Activated CD8-positive, alpha-beta T cell treated with anti-CD3 and anti-CD28 coated beads, Interleukin-2, amount 10 ng/mL, durations not matched to agents 7 days and 5 days (primary cell): ENCODE measurements around the gene BDH2. TPM values are rescaled to one million over a fixed set of nuclear protein-coding genes. Genes with fewer than 3 reads are reported as not detected.
A peak's percentile ranks its signal among the peaks of the same experiment; 100 is the strongest.

Source experiments
- ATAC-seq: fragments of 150-1000 bp; cut with Tn5 transposase; one replicate; pipeline ENCODE4 v1.10.0; 2021; ENCODE audit warnings: moderate library complexity
- CTCF ChIA-PET: fragments of 350-600 bp; sonication (Branson Sonifier 250); formaldehyde crosslinking; loops from one replicate; lab custom pipeline; 2021; ENCODE audit warnings: antibody characterized with exemption; lab: Charles Lee
- POLR2A ChIA-PET: fragments of 350-600 bp; sonication (Branson Sonifier 250); formaldehyde crosslinking; loops from one replicate; lab custom pipeline; 2021; ENCODE audit warnings: antibody characterized with exemption; lab: Charles Lee
- DNase-seq: peaks from one replicate; pipeline ENCODE4 v3.0.0-alpha.2; 2020
- H3K27ac Mint-ChIP-seq: one replicate; pipeline ENCODE4 v1.8.0; 2021; ENCODE audit warnings: mild to moderate bottlenecking, mixed read lengths
- H3K27me3 Mint-ChIP-seq: one replicate; pipeline ENCODE4 v1.8.0; 2021; ENCODE audit warnings: low read depth, mixed read lengths
- H3K36me3 Mint-ChIP-seq: one replicate; pipeline ENCODE4 v1.8.0; 2021; ENCODE audit warnings: low read depth, mixed read lengths
- H3K4me1 Mint-ChIP-seq: one replicate; pipeline ENCODE4 v1.8.0; 2021; ENCODE audit warnings: low read depth, mixed read lengths
- H3K4me3 Mint-ChIP-seq: one replicate; pipeline ENCODE4 v1.8.0; 2021; ENCODE audit warnings: mild to moderate bottlenecking, mixed read lengths
- H3K9me3 Mint-ChIP-seq: one replicate; pipeline ENCODE4 v1.8.0; 2022; ENCODE audit warnings: mixed read lengths; ENCODE audit not compliant: insufficient read depth
- total RNA-seq, 2 experiments: library from RNA; stranded (reverse); gene quantifications; one replicate each; pipeline ENCODE4 v1.2.3, GENCODE V29; 2021

BDH2 gene
- total RNA-seq, 2 experiments from 2014 or later, result 19.5 to 22.7 TPM

- POLR2A ChIA-PET, result no interaction called here
- no peaks in the 10 kb centered on the region for H3K9me3 Mint-ChIP-seq
- CTCF ChIA-PET, result no interaction called here
- H3K36me3 Mint-ChIP-seq, result peaks cover 35% of the 10 kb centered on the region
- ATAC-seq (no peak), DNase-seq (no peak)
- no peak overlapping the region for H3K27ac Mint-ChIP-seq
- H3K4me3 Mint-ChIP-seq, result no peak overlapping the region
- H3K27me3 Mint-ChIP-seq, result no peaks in the 10 kb centered on the region
- H3K4me1 Mint-ChIP-seq, result peaks cover 6% of the 10 kb centered on the region
Measured at GRCh38 chr4:103104886-103105285, 5.3 kb upstream of the BDH2 start.

GRCh38 chr4:103100691-103101090, 1.1 kb upstream of the BDH2 start:
- CTCF ChIA-PET, result interaction anchor here (0.7 to 4.2 kb wide), 15 partner anchors 9 to 670 kb away, joined by 3 to 31 read pairs (median 7); partner anchors contain the start of genes SLC9B2 and UBE2D3
- ATAC-seq, result no peak
- no peaks in the 10 kb centered on the region for H3K27me3 Mint-ChIP-seq
- no peaks in the 10 kb centered on the region for H3K9me3 Mint-ChIP-seq
- no peak overlapping the region for H3K4me3 Mint-ChIP-seq
- POLR2A ChIA-PET, result no interaction called here
- H3K36me3 Mint-ChIP-seq, result peaks cover 3% of the 10 kb centered on the region
- peaks cover 22% of the 10 kb centered on the region for H3K4me1 Mint-ChIP-seq
- no peak for DNase-seq
- no peak overlapping the region for H3K27ac Mint-ChIP-seq

GRCh38 chr4:103098756-103099440, 736 bp downstream of the BDH2 start:
- Mint-ChIP-seq H3K27ac (peak overlapping the region; percentile 72), H3K9me3 (no peaks in the 10 kb centered on the region), H3K36me3 (peaks cover 2% of the 10 kb centered on the region), H3K4me3 (peak overlapping the region; percentile 78), H3K4me1 (peaks cover 22% of the 10 kb centered on the region), H3K27me3 (no peaks in the 10 kb centered on the region)
- ATAC-seq (no peak), DNase-seq (no peak)
- ChIA-PET CTCF (interaction anchor here (0.6 to 4.2 kb wide), 29 partner anchors 7 to 1929 kb away, joined by 3 to 31 read pairs (median 4); partner anchors contain the start of genes SLC39A8, SLC9B2 and UBE2D3), POLR2A (interaction anchor here (1.4 kb wide), 1 partner anchor 80 kb away, joined by 4 read pairs; no protein-coding TSS in a partner anchor)

- Mint-ChIP-seq H3K27ac (no peak overlapping the region), H3K36me3 (peaks cover 3% of the 10 kb centered on the region), H3K27me3 (no peaks in the 10 kb centered on the region), H3K9me3 (no peaks in the 10 kb centered on the region), H3K4me1 (peaks cover 22% of the 10 kb centered on the region), H3K4me3 (peak overlapping the region; percentile 78)
- POLR2A ChIA-PET, result no interaction called here
- ATAC-seq (no peak), DNase-seq (no peak)
- CTCF ChIA-PET, result interaction anchor here (1.2 to 4.2 kb wide), 6 partner anchors 9 to 650 kb away, joined by 3 to 31 read pairs (median 18); partner anchors contain the start of gene SLC9B2
Measured at GRCh38 chr4:103098341-103098740, 1.3 kb downstream of the BDH2 start.

GRCh38 chr4:103097112-103097511, 2.5 kb downstream of the BDH2 start:
- DNase-seq (no peak), ATAC-seq (no peak)
- no peaks in the 10 kb centered on the region for H3K9me3 Mint-ChIP-seq
- H3K36me3 Mint-ChIP-seq, result peaks cover 6% of the 10 kb centered on the region
- CTCF ChIA-PET, result interaction anchor here (4.2 kb wide), 1 partner anchor 20 kb away, joined by 25 read pairs; the partner anchor contains the start of gene SLC9B2
- H3K27me3 Mint-ChIP-seq, result no peaks in the 10 kb centered on the region
- H3K4me3 Mint-ChIP-seq, result no peak overlapping the region
- H3K27ac Mint-ChIP-seq, result no peak overlapping the region
- peaks cover 34% of the 10 kb centered on the region for H3K4me1 Mint-ChIP-seq
- POLR2A ChIA-PET, result no interaction called here

- POLR2A ChIA-PET, result interaction anchor here (0.6 to 1.2 kb wide), 2 partner anchors 104 to 226 kb away, joined by 3 read pairs; partner anchors contain the start of gene CISD2
- CTCF ChIA-PET, result interaction anchor here (0.6 to 2.4 kb wide), 8 partner anchors 14 to 278 kb away, joined by 3 to 9 read pairs (median 3); partner anchors contain the start of gene UBE2D3
- no peak for DNase-seq
- H3K27ac Mint-ChIP-seq, result no peak overlapping the region
- peaks cover 12% of the 10 kb centered on the region for H3K36me3 Mint-ChIP-seq
- H3K4me3 Mint-ChIP-seq, result no peak overlapping the region
- H3K4me1 Mint-ChIP-seq, result peaks cover 42% of the 10 kb centered on the region
- no peak for ATAC-seq
- no peaks in the 10 kb centered on the region for H3K9me3 Mint-ChIP-seq
- H3K27me3 Mint-ChIP-seq, result no peaks in the 10 kb centered on the region
Measured at GRCh38 chr4:103095080-103095479, 4.6 kb downstream of the BDH2 start.

- ChIA-PET CTCF (interaction anchor here (0.6 to 6.4 kb wide), 34 partner anchors 8 to 662 kb away, joined by 3 to 115 read pairs (median 4); partner anchors contain the start of genes BDH2, CISD2, MANBA and SLC9B1), POLR2A (interaction anchor here (1.3 kb wide), 1 partner anchor 264 kb away, joined by 4 read pairs; no protein-coding TSS in a partner anchor)
- ATAC-seq (no peak), DNase-seq (no peak)
- Mint-ChIP-seq H3K36me3 (peaks cover 17% of the 10 kb centered on the region), H3K9me3 (no peaks in the 10 kb centered on the region), H3K4me1 (peaks cover 26% of the 10 kb centered on the region), H3K27me3 (no peaks in the 10 kb centered on the region), H3K27ac (peak overlapping the region; percentile 73), H3K4me3 (peak overlapping the region; percentile 67)
Measured at GRCh38 chr4:103092245-103092644, 7.4 kb downstream of the BDH2 start.

GRCh38 chr4:103091601-103092223, 7.9 kb downstream of the BDH2 start:
- POLR2A ChIA-PET, result interaction anchor here (1.1 to 1.3 kb wide), 2 partner anchors 16 to 264 kb away, joined by 3 to 4 read pairs; no protein-coding TSS in a partner anchor
- DNase-seq, result peak; percentile 75
- CTCF ChIA-PET, result interaction anchor here (0.6 to 6.4 kb wide), 39 partner anchors 8 to 661 kb away, joined by 3 to 115 read pairs (median 4); partner anchors contain the start of genes BDH2, CISD2, MANBA and SLC9B1
- peak overlapping the region; percentile 77 for H3K27ac Mint-ChIP-seq
- H3K9me3 Mint-ChIP-seq, result no peaks in the 10 kb centered on the region
- H3K27me3 Mint-ChIP-seq, result no peaks in the 10 kb centered on the region
- peaks cover 26% of the 10 kb centered on the region for H3K4me1 Mint-ChIP-seq
- peak; percentile 77 for ATAC-seq
- peaks cover 22% of the 10 kb centered on the region for H3K36me3 Mint-ChIP-seq
- peak overlapping the region; percentile 67 for H3K4me3 Mint-ChIP-seq

- H3K4me3 Mint-ChIP-seq, result no peak overlapping the region
- H3K27ac Mint-ChIP-seq, result no peak overlapping the region
- peaks cover 26% of the 10 kb centered on the region for H3K4me1 Mint-ChIP-seq
- ChIA-PET CTCF (interaction anchor here (0.7 to 6.4 kb wide), 9 partner anchors 11 to 743 kb away, joined by 3 to 115 read pairs (median 4); partner anchors contain the start of genes BDH2, SLC9B1 and SLC9B2), POLR2A (interaction anchor here (1.3 kb wide), 1 partner anchor 744 kb away, joined by 6 read pairs; the partner anchor contains the start of gene SLC39A8)
- peaks cover 24% of the 10 kb centered on the region for H3K36me3 Mint-ChIP-seq
- DNase-seq (no peak), ATAC-seq (peak; percentile 37)
- H3K9me3 Mint-ChIP-seq, result no peaks in the 10 kb centered on the region
- H3K27me3 Mint-ChIP-seq, result no peaks in the 10 kb centered on the region
Measured at GRCh38 chr4:103089481-103089880, 10.2 kb downstream of the BDH2 start.

- ChIA-PET POLR2A (no interaction called here), CTCF (interaction anchor here (0.8 to 6.4 kb wide), 2 partner anchors 8 to 41 kb away, joined by 3 to 115 read pairs; partner anchors contain the start of gene SLC9B2)
- no peak for DNase-seq
- Mint-ChIP-seq H3K27me3 (no peaks in the 10 kb centered on the region), H3K9me3 (no peaks in the 10 kb centered on the region), H3K4me3 (no peak overlapping the region), H3K4me1 (peaks cover 8% of the 10 kb centered on the region), H3K27ac (no peak overlapping the region), H3K36me3 (peaks cover 18% of the 10 kb centered on the region)
- ATAC-seq, result no peak
Measured at GRCh38 chr4:103086551-103086950, 13.1 kb downstream of the BDH2 start.

- no peak overlapping the region for H3K4me3 Mint-ChIP-seq
- CTCF ChIA-PET, result interaction anchor here (0.8 kb wide), 1 partner anchor 40 kb away, joined by 3 read pairs; no protein-coding TSS in a partner anchor
- H3K27me3 Mint-ChIP-seq, result no peaks in the 10 kb centered on the region
- POLR2A ChIA-PET, result no interaction called here
- DNase-seq (no peak), ATAC-seq (no peak)
- peaks cover 6% of the 10 kb centered on the region for H3K4me1 Mint-ChIP-seq
- H3K27ac Mint-ChIP-seq, result no peak overlapping the region
- no peaks in the 10 kb centered on the region for H3K9me3 Mint-ChIP-seq
- H3K36me3 Mint-ChIP-seq, result peaks cover 17% of the 10 kb centered on the region
Measured at GRCh38 chr4:103085555-103086196, 14.0 kb downstream of the BDH2 start.
